WI38 (cell line): ENCODE data around the gene PHACTR3.

Experiments used
- H3K4me3 ChIP-seq: 2 replicates; pipeline ENCODE4 v1.5.1; 2011; ENCODE audit warnings: low read depth, mild to moderate bottlenecking, control low read depth, low read length
- CTCF ChIP-seq: IDR thresholded peaks from 2 replicates; pipeline ENCODE4 v1.5.1; 2012; ENCODE audit warnings: low read depth, mild to moderate bottlenecking, control low read depth, low read length

Gene PHACTR3

GRCh38 chr20:59718751-59719150 lies 114.4 kb downstream of the PHACTR3 start:
- no peak for TF ChIP-seq CTCF
- H3K4me3 ChIP-seq = no peak overlapping the region

- no peak overlapping the region for H3K4me3 ChIP-seq
- no peak for TF ChIP-seq CTCF
Measured at GRCh38 chr20:59720013-59720412, 115.7 kb downstream of the PHACTR3 start.

- H3K4me3 ChIP-seq = no peak overlapping the region
- TF ChIP-seq CTCF = no peak
Measured at GRCh38 chr20:59721386-59721785, 117.0 kb downstream of the PHACTR3 start.

- no peak for TF ChIP-seq CTCF
- no peak overlapping the region for H3K4me3 ChIP-seq
Measured at GRCh38 chr20:59723108-59723500, 118.8 kb downstream of the PHACTR3 start.

GRCh38 chr20:59723607-59724456 lies 119.5 kb downstream of the PHACTR3 start:
- no peak overlapping the region for H3K4me3 ChIP-seq
- TF ChIP-seq CTCF = no peak

- TF ChIP-seq CTCF = no peak
- H3K4me3 ChIP-seq = no peak overlapping the region
Measured at GRCh38 chr20:59724457-59725366, 120.4 kb downstream of the PHACTR3 start.
